ENCODE measurements around the gene MRPL19. TPM values are rescaled to one million over a fixed set of nuclear protein-coding genes. Genes with fewer than 3 reads are reported as not detected.
A peak's percentile ranks its signal among the peaks of the same experiment; 100 is the strongest.

MRPL19 gene
- total and polyA plus RNA-seq, 10 of the 15 experiments (the other 5 are each of a cell fraction or from before 2014, with no cell fraction given), result 13.1 to 99.0 (median 56.6) TPM

DNA sequence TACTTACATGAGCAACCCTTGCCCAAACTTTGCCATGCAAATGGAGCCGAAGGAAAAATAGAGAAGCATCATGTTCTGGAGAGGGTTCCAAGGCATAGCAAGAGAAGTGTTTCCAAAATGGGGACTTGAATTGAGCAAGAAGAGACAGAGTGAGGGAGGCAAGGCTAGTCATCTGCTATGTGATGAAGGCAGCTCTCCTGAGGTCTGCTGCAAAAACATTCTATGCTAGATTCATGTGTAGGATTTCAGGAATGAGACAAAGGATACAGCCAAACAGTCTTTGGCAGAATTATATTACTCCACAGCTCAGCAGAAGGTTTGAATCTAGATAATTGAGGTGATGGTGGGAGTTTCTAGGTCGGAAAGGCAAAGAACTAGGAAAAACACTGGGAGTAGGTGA is 24.1 kb upstream of the MRPL19 start (continued):
- TF ChIP-seq NR2C1 (IDR thresholded peaks at IDR 0.05), result no peak
- TF ChIP-seq ZNF24 (IDR thresholded peaks at IDR 0.05), result no peak
- TF ChIP-seq YBX1 (IDR thresholded peaks at IDR 0.05), result no peak

- H3K4me3 ChIP-seq, result no peak overlapping the region
- intact Hi-C loops (cut with micrococcal nuclease; ENCODE audit: unreplicated experiment), result loop anchor here (10.0 kb wide), 1 partner anchor 928 kb away; no protein-coding TSS in a partner anchor
- CTCF ChIA-PET, result interaction anchor here (1.2 to 1.5 kb wide), 2 partner anchors 18 to 704 kb away, joined by 4 read pairs; no protein-coding TSS in a partner anchor
- no peak overlapping the region for H3K27ac ChIP-seq (ENCODE audit: control insufficient read depth, insufficient read depth)
- H3K27me3 ChIP-seq (replicated peaks in 1 of 2; ENCODE audit: control insufficient read depth in 2 of 2, insufficient read depth in 2 of 2, low read length in 1 of 2), result peaks cover 0 to 2% of the 10 kb centered on the region in 2 experiments; a peak in 2 of 4 replicates
- no peaks in the 10 kb centered on the region for H4K20me1 ChIP-seq (ENCODE audit: control insufficient read depth, insufficient read depth)
- H3K79me2 ChIP-seq (ENCODE audit: control insufficient read depth, insufficient read depth, low read length), result no peaks in the 10 kb centered on the region
- H3K4me1 ChIP-seq (ENCODE audit: control insufficient read depth, insufficient read depth, low read length), result no peaks in the 10 kb centered on the region
- H3K9ac ChIP-seq (ENCODE audit: control insufficient read depth, insufficient read depth, low read length), result no peak overlapping the region
- FAIRE-seq (no peak), ATAC-seq (no peak), DNase-seq (ENCODE audit: low read depth, low spot score) (no peak)
- H2AFZ ChIP-seq (ENCODE audit: control insufficient read depth, low read depth, low read length), result no peak overlapping the region
- whole genome bisulfite sequencing (ENCODE audit: insufficient coverage, insufficient replicate concordance, low lambda C conversion rate, missing lambda C conversion rate), result 13% methylated on average over 3 of the region's 3 CpGs
- no TSS peak for BruUV-seq (replicated peaks)
- H3K36me3 ChIP-seq (ENCODE audit: control insufficient read depth in 2 of 2, insufficient read depth in 2 of 2, low read length in 1 of 2), result no peaks in the 10 kb centered on the region
- in situ Hi-C loops (cut with MboI), result no loop called here
- no peak for TF ChIP-seq MAX (IDR thresholded peaks at IDR 0.05; ENCODE audit: low read depth, low read length)
- no peak for TF ChIP-seq SREBF1 (IDR thresholded peaks at IDR 0.05; ENCODE audit: low read length)
- peak; percentile 67; the same call in 1 of the 2 replicates for TF ChIP-seq REST (IDR thresholded peaks at IDR 0.05; ENCODE audit: low read depth, low read length)
- TF ChIP-seq CBFB (IDR thresholded peaks at IDR 0.05; ENCODE audit: low read depth), result no peak
- TF ChIP-seq IKZF1 (conservative IDR thresholded peaks at IDR 0.05), result no peak
- TF ChIP-seq MTA2 (IDR thresholded peaks at IDR 0.05; ENCODE audit: low read depth), result no peak
- no peak overlapping the region for H3K4me2 ChIP-seq (ENCODE audit: control insufficient read depth, insufficient read depth)
- no peaks in the 10 kb centered on the region for H3K9me3 ChIP-seq (replicated peaks; ENCODE audit: control insufficient read depth, insufficient read depth, low read length)
- RAD21 ChIA-PET (ENCODE audit: unreplicated experiment), result no interaction called here
- SMC1A ChIA-PET (ENCODE audit: uncharacterized antibody, unreplicated experiment), result no interaction called here
- POLR2A ChIA-PET, result no interaction called here
Observed at GRCh38 chr2:75622929-75623328, 23.7 kb upstream of the MRPL19 start.
